ENCODE data around the gene TMEM259. TPM values are rescaled to one million over a fixed set of nuclear protein-coding genes. Genes with fewer than 3 reads are reported as not detected.
A peak's percentile ranks its signal among the peaks of the same experiment; 100 is the strongest.

TMEM259 gene
- total and polyA plus RNA-seq, 2 of the 13 experiments (the other 11 are each of a cell fraction or from before 2014, with no cell fraction given), result 64.7 to 164 TPM

DNA sequence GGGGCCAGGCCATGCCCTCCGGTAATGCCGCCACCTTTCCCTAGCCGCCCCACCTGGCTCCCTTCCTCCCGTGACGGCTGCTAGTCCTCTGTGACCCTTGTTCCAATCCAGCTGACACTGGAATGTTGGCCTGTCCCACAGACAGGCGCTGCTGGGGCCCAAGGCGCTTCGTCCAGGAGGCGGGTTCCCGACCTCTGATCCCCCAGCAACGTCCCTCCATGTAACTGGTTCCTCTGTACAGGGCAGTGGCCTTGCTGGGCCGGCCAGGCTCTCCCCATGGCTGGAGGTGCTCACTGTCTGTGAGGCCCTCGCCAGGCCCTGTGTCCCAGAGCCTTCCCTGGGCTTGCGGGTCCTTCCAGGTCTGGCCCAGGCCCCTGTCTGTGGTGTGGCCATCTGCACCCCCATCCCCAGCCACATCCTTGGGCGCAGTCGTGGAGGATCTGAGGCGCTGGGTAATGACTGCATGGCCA is 27.5 kb downstream of the TMEM259 start (continued):
- TF ChIP-seq NR2F2 (IDR thresholded peaks at IDR 0.05; ENCODE audit: borderline replicate concordance, low read depth), result peak; percentile 49; the same call in 1 of the 2 replicates
- no peak for TF ChIP-seq HBP1 (CRISPR knock-in tag; IDR thresholded peaks at IDR 0.05; ENCODE audit: low read depth)
- TF ChIP-seq AHR (CRISPR knock-in tag; IDR thresholded peaks at IDR 0.05), result no peak
- TF ChIP-seq, protein P1, sequence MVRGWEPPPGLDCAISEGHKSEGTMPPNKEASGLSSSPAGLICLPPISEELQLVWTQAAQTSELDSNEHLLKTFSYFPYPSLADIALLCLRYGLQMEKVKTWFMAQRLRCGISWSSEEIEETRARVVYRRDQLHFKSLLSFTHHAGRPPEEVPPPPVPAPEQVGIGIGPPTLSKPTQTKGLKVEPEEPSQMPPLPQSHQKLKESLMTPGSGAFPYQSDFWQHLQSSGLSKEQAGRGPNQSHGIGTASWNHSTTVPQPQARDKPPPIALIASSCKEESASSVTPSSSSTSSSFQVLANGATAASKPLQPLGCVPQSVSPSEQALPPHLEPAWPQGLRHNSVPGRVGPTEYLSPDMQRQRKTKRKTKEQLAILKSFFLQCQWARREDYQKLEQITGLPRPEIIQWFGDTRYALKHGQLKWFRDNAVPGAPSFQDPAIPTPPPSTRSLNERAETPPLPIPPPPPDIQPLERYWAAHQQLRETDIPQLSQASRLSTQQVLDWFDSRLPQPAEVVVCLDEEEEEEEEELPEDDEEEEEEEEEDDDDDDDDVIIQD (CRISPR knock-in tag; IDR thresholded peaks at IDR 0.05; ENCODE audit: low read depth), result 0 out of 2 replicates have a peak, but pooled peaks have one; percentile 22
- TF ChIP-seq DMAP1 (CRISPR knock-in tag; IDR thresholded peaks at IDR 0.05), result peak; percentile 48; the same call in 1 of the 2 replicates
- TF ChIP-seq, protein P2, sequence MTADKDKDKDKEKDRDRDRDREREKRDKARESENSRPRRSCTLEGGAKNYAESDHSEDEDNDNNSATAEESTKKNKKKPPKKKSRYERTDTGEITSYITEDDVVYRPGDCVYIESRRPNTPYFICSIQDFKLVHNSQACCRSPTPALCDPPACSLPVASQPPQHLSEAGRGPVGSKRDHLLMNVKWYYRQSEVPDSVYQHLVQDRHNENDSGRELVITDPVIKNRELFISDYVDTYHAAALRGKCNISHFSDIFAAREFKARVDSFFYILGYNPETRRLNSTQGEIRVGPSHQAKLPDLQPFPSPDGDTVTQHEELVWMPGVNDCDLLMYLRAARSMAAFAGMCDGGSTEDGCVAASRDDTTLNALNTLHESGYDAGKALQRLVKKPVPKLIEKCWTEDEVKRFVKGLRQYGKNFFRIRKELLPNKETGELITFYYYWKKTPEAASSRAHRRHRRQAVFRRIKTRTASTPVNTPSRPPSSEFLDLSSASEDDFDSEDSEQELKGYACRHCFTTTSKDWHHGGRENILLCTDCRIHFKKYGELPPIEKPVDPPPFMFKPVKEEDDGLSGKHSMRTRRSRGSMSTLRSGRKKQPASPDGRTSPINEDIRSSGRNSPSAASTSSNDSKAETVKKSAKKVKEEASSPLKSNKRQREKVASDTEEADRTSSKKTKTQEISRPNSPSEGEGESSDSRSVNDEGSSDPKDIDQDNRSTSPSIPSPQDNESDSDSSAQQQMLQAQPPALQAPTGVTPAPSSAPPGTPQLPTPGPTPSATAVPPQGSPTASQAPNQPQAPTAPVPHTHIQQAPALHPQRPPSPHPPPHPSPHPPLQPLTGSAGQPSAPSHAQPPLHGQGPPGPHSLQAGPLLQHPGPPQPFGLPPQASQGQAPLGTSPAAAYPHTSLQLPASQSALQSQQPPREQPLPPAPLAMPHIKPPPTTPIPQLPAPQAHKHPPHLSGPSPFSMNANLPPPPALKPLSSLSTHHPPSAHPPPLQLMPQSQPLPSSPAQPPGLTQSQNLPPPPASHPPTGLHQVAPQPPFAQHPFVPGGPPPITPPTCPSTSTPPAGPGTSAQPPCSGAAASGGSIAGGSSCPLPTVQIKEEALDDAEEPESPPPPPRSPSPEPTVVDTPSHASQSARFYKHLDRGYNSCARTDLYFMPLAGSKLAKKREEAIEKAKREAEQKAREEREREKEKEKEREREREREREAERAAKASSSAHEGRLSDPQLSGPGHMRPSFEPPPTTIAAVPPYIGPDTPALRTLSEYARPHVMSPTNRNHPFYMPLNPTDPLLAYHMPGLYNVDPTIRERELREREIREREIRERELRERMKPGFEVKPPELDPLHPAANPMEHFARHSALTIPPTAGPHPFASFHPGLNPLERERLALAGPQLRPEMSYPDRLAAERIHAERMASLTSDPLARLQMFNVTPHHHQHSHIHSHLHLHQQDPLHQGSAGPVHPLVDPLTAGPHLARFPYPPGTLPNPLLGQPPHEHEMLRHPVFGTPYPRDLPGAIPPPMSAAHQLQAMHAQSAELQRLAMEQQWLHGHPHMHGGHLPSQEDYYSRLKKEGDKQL (CRISPR knock-in tag; IDR thresholded peaks at IDR 0.05; ENCODE audit: low read depth), result peak; percentile 20; the same call in 1 of the 2 replicates
- TF ChIP-seq, protein P3, sequence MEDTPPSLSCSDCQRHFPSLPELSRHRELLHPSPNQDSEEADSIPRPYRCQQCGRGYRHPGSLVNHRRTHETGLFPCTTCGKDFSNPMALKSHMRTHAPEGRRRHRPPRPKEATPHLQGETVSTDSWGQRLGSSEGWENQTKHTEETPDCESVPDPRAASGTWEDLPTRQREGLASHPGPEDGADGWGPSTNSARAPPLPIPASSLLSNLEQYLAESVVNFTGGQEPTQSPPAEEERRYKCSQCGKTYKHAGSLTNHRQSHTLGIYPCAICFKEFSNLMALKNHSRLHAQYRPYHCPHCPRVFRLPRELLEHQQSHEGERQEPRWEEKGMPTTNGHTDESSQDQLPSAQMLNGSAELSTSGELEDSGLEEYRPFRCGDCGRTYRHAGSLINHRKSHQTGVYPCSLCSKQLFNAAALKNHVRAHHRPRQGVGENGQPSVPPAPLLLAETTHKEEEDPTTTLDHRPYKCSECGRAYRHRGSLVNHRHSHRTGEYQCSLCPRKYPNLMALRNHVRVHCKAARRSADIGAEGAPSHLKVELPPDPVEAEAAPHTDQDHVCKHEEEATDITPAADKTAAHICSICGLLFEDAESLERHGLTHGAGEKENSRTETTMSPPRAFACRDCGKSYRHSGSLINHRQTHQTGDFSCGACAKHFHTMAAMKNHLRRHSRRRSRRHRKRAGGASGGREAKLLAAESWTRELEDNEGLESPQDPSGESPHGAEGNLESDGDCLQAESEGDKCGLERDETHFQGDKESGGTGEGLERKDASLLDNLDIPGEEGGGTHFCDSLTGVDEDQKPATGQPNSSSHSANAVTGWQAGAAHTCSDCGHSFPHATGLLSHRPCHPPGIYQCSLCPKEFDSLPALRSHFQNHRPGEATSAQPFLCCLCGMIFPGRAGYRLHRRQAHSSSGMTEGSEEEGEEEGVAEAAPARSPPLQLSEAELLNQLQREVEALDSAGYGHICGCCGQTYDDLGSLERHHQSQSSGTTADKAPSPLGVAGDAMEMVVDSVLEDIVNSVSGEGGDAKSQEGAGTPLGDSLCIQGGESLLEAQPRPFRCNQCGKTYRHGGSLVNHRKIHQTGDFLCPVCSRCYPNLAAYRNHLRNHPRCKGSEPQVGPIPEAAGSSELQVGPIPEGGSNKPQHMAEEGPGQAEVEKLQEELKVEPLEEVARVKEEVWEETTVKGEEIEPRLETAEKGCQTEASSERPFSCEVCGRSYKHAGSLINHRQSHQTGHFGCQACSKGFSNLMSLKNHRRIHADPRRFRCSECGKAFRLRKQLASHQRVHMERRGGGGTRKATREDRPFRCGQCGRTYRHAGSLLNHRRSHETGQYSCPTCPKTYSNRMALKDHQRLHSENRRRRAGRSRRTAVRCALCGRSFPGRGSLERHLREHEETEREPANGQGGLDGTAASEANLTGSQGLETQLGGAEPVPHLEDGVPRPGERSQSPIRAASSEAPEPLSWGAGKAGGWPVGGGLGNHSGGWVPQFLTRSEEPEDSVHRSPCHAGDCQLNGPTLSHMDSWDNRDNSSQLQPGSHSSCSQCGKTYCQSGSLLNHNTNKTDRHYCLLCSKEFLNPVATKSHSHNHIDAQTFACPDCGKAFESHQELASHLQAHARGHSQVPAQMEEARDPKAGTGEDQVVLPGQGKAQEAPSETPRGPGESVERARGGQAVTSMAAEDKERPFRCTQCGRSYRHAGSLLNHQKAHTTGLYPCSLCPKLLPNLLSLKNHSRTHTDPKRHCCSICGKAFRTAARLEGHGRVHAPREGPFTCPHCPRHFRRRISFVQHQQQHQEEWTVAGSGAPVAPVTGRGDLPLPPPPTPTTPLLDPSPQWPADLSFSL (CRISPR knock-in tag; IDR thresholded peaks at IDR 0.05), result no peak
- TF ChIP-seq ZNF782 (CRISPR knock-in tag; IDR thresholded peaks at IDR 0.05; ENCODE audit: borderline replicate concordance), result no peak
- no peak for TF ChIP-seq ZNF615 (CRISPR knock-in tag; IDR thresholded peaks at IDR 0.05; ENCODE audit: borderline replicate concordance)
- TF ChIP-seq ZFX (CRISPR knock-in tag; IDR thresholded peaks at IDR 0.05; ENCODE audit: low read depth), result peak; percentile 92
- TF ChIP-seq, protein P4, sequence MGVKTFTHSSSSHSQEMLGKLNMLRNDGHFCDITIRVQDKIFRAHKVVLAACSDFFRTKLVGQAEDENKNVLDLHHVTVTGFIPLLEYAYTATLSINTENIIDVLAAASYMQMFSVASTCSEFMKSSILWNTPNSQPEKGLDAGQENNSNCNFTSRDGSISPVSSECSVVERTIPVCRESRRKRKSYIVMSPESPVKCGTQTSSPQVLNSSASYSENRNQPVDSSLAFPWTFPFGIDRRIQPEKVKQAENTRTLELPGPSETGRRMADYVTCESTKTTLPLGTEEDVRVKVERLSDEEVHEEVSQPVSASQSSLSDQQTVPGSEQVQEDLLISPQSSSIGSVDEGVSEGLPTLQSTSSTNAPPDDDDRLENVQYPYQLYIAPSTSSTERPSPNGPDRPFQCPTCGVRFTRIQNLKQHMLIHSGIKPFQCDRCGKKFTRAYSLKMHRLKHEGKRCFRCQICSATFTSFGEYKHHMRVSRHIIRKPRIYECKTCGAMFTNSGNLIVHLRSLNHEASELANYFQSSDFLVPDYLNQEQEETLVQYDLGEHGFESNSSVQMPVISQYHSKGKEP (CRISPR knock-in tag; IDR thresholded peaks at IDR 0.05), result no peak
- no peak for TF ChIP-seq PRPF4 (IDR thresholded peaks at IDR 0.05; ENCODE audit: low read depth, low read length, poor library complexity, severe bottlenecking)

All from HepG2 (cell line).